Activated CD4-positive, alpha-beta T cell treated with anti-CD3 and anti-CD28 coated beads, Interleukin-2, amount 10 ng/mL, durations not matched to agents 24 days and 14 days (primary cell): Measurements from ENCODE around the gene EXOC7. TPM values are rescaled to one million over a fixed set of nuclear protein-coding genes. Genes with fewer than 3 reads are reported as not detected.
"Not testable (repeated sequence)": the region's sequence is repeated elsewhere in the genome, so short reads cannot be mapped to it uniquely, and the experiment has no call there.

Experiments
- DNase-seq: peaks from one replicate; pipeline ENCODE4 v3.0.0; 2022
- H3K27ac Mint-ChIP-seq: one replicate; pipeline ENCODE4 v1.8.0; 2022; ENCODE audit warnings: mild to moderate bottlenecking, mixed read lengths
- H3K27me3 Mint-ChIP-seq: one replicate; pipeline ENCODE4 v1.8.0; 2022; ENCODE audit warnings: mixed read lengths
- H3K36me3 Mint-ChIP-seq: one replicate; pipeline ENCODE4 v1.8.0; 2022; ENCODE audit warnings: low read depth, mild to moderate bottlenecking, mixed read lengths
- H3K4me1 Mint-ChIP-seq: one replicate; pipeline ENCODE4 v1.8.0; 2021; ENCODE audit warnings: mixed read lengths
- H3K4me3 Mint-ChIP-seq: one replicate; pipeline ENCODE4 v1.8.0; 2022; ENCODE audit warnings: mild to moderate bottlenecking, moderate library complexity, mixed read lengths
- H3K9me3 Mint-ChIP-seq: one replicate; pipeline ENCODE4 v1.8.0; 2021; ENCODE audit warnings: mixed read lengths
- intact Hi-C: fragments of 100-400 bp; cut with micrococcal nuclease; formaldehyde crosslinking; loops from one replicate; pipeline ENCODE4 v1.15.1; 2023
- total RNA-seq: library from RNA; stranded (reverse); gene quantifications from 2 replicates; pipeline ENCODE4 v1.2.3, GENCODE V29; 2022

Gene EXOC7
- total RNA-seq, 1 donor from 2014 or later, result 104 TPM

DNA sequence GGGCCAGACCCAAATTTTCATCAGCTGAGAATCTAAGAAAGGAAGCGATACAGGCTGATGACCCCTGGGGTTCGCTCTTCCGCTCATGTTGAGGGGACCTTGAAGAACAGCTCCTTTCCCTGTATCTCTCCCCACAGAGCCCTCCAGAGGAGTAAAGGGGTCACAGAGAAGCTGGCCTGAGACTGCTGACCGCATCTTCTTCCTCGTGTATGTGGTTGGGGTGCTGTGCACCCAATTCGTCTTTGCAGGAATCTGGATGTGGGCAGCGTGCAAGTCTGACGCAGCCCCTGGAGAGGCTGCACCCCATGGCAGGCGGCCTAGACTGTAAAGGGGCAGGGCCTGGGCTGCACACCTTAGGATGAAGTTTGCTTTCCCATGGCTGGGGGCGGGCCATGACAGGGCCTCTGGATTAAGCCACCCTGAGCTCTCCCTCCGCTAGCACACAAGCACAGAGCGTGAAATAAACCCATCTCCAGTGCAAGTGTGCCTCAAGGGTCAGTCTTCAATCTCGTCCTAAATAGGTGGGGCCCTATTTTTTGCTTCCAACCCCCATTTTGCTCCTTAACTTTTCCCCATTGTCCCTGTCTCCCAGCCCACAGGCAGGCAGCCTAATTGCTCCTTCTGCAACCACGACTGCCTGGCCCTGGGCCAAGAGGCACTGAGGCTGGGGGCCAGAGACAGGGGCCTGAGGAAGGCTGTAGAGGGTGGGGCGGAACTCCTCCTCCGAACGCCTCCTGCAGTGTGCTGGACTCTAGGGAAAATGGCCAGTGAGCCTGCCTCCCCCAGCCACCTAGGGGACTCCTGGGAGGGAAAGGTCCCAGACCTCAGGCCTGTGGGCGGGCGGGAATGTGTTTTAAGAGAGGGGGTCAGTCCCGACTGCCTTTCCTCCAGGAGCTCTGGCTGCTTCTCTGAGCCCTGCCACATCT, 21.0 kb downstream of the EXOC7 start:
- no peak overlapping the region for H3K27ac Mint-ChIP-seq
- peaks cover 4% of the 10 kb centered on the region for H3K4me1 Mint-ChIP-seq
- intact Hi-C loops, result no loop called here
- peaks cover 16% of the 10 kb centered on the region for H3K27me3 Mint-ChIP-seq
- no peak for DNase-seq
- H3K9me3 Mint-ChIP-seq, result no peaks in the 10 kb centered on the region
- no peak overlapping the region for H3K4me3 Mint-ChIP-seq
- H3K36me3 Mint-ChIP-seq, result peaks cover 22% of the 10 kb centered on the region

DNA sequence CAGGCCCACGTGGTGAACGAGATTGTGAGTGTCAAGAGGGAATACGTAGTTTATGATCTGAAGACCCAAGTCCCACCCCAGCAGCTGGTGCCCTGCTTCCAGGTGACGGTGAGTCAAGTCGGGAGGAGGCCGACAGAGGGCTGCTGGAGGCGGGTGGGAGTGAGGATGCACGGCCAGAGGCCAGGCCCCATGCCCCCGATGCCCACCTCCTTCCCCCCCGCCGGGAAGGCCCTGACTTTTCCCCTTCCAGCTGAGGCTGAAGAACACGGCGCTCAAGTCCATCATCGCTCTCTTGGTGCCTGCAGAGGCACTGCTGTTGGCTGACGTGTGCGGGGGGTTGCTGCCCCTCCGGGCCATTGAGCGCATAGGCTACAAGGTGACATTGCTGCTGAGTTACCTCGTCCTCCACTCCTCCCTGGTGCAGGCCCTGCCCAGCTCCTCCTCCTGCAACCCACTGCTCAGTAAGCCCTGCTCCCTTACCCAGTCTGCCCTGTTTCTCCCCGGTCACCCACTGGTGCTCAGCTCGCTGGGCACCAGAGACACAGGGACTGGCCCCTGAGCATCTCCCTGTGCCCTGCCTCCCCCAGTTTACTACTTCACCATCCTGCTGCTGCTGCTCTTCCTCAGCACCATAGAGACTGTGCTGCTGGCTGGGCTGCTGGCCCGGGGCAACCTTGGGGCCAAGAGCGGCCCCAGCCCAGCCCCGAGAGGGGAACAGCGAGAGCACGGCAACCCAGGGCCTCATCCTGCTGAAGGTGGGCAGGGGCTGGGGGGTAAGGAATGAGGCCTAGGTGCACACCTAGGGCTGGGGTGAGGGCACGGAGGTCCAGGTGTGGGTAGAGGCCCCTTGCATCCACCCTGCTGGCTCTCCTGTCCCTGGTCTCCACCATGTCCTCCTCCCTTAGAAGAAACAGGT, 22.0 kb downstream of the EXOC7 start:
- no peak overlapping the region for H3K4me3 Mint-ChIP-seq
- H3K4me1 Mint-ChIP-seq, result peaks cover 9% of the 10 kb centered on the region
- intact Hi-C loops, result no loop called here
- peaks cover 26% of the 10 kb centered on the region for H3K27me3 Mint-ChIP-seq
- H3K9me3 Mint-ChIP-seq, result no peaks in the 10 kb centered on the region
- peak overlapping the region; percentile 45 for H3K27ac Mint-ChIP-seq
- H3K36me3 Mint-ChIP-seq, result peaks cover 20% of the 10 kb centered on the region
- DNase-seq, result no peak

DNA sequence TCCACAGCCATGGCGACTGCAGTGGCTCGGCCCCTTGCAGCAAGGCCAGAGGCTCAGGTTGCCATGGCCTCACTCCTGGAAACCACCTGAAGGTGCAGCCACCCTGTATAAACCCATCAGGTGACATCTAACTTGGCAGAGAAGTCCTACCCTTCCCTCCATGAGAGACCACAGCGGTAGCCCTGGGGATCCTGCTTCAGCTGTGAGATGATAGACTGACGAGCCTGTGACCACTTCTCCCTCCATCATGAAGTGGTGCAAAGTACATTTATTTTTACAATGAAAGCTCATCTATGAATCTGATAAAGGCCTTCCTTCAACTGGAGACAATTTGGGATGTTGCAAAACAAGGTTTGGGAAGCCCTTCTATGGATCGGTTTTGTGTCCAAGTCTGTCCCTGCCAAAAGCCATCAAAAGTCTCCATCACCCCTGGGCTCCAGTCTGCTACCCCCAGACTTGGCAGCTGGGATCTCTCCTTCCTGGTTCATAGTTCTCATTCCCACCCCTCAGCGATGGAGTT, 22.8 kb downstream of the EXOC7 start:
- intact Hi-C loops, result no loop called here
- peaks cover 16% of the 10 kb centered on the region for H3K36me3 Mint-ChIP-seq
- H3K4me3 Mint-ChIP-seq, result no peak overlapping the region
- H3K27ac Mint-ChIP-seq, result peak overlapping the region; percentile 45
- H3K27me3 Mint-ChIP-seq, result peaks cover 33% of the 10 kb centered on the region
- DNase-seq, result no peak
- H3K9me3 Mint-ChIP-seq, result no peaks in the 10 kb centered on the region
- H3K4me1 Mint-ChIP-seq, result peaks cover 13% of the 10 kb centered on the region

DNA sequence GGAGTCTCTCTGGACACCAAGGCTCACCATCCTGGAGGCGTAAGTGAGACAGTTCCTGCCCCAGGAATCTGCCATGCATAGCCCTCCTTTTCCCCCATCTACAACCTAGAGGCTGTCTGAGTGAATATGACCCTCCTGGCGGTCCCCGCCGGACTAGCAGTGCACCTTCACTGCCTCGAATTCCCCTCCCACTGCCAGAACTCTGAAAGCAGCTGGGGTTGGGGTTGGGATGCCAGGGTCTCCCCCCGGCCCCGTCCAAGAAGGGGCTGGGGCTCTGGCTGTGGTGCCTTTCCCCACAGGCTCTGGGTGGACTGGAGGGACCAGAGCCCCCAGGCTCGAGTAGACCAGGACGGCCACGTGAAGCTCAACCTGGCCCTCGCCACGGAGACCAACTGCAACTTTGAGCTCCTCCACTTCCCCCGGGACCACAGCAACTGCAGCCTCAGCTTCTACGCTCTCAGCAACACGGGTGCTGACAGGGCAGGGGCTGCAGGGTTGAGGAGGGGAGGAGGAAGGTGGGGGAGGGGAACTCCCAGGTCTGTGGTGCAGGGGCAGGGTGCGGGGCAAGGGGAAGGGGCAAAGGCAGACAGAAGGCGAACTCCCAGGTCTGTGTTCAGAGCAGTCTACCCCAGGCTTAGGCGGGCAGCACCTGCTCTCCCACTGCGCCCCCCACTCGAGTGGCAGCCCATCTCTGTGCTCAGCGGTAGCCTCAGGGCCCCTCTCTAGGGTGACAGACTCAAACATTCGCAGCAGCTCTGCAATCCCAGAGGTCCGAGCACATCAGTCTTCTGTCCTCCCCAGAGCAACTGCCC, 23.4 kb downstream of the EXOC7 start:
- Mint-ChIP-seq H3K4me1 (peaks cover 19% of the 10 kb centered on the region), H3K36me3 (peaks cover 14% of the 10 kb centered on the region), H3K27ac (no peak overlapping the region), H3K9me3 (no peaks in the 10 kb centered on the region), H3K27me3 (peaks cover 39% of the 10 kb centered on the region), H3K4me3 (no peak overlapping the region)
- no peak for DNase-seq
- intact Hi-C loops, result loop anchor here (5.0 to 10.0 kb wide), 3 partner anchors 68 to 655 kb away; partner anchors contain the start of genes MFSD11, MRPL38 and SRSF2

DNA sequence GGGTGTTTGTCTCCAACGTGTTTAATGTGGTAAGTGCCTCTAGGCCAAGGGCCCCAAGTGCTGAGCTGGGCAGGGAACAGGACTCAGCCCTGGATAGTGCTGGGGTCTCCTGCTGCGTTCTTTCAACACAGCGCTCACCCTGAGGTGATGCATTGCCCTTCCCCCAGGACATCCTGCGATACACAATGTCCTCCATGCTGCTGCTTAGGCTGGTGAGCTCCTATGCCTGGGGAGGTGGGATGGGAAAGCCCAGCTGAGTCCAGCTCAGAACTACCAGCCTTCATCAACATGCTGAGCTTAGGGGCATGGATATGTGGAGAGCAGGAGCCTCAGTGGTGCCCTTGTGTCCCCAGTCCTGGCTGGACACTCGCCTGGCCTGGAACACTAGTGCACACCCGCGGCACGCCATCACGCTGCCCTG, 24.0 kb downstream of the EXOC7 start:
- Mint-ChIP-seq H3K27me3 (peaks cover 43% of the 10 kb centered on the region), H3K36me3 (peaks cover 10% of the 10 kb centered on the region), H3K9me3 (no peaks in the 10 kb centered on the region), H3K4me3 (no peak overlapping the region), H3K4me1 (peaks cover 23% of the 10 kb centered on the region), H3K27ac (no peak overlapping the region)
- no peak for DNase-seq
- intact Hi-C loops, result loop anchor here (5.0 to 10.0 kb wide), 3 partner anchors 67 to 655 kb away; partner anchors contain the start of genes MFSD11, MRPL38 and SRSF2

DNA sequence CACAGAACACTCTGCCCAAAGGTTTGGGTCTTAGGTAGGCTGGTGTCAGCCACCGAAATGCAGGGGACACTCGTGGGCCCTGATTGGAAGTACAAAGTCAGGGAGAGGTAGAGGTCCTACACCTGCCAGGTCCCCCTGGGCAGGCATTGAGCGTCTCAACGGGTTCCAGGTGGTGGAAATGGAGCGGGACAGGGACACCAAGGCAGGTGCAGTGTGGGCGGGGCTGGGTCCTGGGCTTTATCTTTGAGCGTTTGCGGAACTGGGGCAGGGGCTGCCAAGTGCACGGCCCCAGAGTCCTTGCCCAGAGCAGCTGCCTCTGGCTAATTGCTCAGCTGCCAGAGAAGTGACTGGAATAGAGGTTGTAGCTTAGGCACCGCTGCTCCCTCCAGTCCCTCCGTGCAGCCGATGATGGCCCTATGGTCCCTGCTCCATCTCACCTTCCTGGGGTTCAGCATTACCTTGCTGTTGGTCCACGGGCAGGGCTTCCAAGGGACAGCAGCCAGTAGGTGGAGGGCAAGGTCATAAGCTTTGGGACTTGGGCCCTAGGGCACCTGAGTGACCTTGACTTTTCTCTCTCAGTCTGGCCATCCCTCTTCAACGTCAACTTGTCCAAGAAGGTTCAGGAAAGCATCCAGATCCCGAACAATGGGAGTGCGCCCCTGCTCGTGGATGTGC, 24.6 kb downstream of the EXOC7 start, which contains the start of gene ZACN:
Gene ZACN (plus strand): TSS at position 323 of the 675 bp plus-strand sequence. CDS start 83 bp downstream, at position 406.
- Mint-ChIP-seq H3K4me1 (peaks cover 23% of the 10 kb centered on the region), H3K27me3 (peaks cover 44% of the 10 kb centered on the region), H3K9me3 (no peaks in the 10 kb centered on the region), H3K4me3 (no peak within 1 kb of the TSS), H3K27ac (no peak within 1 kb of the TSS), H3K36me3 (peaks cover 7% of the 10 kb centered on the region)
- intact Hi-C loops, result loop anchor here (5.0 to 10.0 kb wide), 3 partner anchors 67 to 656 kb away; partner anchors contain the start of genes MFSD11, MRPL38 and SRSF2
- no peak for DNase-seq

DNA sequence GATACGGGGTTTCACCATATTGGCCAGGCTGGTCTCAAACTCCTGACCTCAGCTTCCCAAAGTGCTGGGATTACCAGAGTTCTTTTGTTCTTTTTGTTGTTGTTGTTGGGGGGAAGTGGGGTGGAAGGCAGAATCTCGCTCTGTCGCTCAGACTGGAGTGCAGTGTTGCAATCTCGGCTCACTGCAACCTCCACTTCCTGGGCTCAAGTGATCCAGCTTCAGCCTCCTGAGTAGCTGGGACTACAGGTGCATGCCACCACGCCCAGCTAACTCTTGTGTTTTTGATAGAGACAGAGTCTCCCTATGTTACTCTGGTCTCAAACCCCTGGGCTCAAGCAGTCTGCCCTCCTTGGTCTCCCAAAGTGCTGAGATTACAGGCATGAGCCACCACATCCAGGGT, 25.2 kb downstream of the EXOC7 start:
- Mint-ChIP-seq H3K4me1 (peaks cover 23% of the 10 kb centered on the region), H3K27me3 (peaks cover 48% of the 10 kb centered on the region)
- H3K4me3 Mint-ChIP-seq, H3K36me3 Mint-ChIP-seq, H3K9me3 Mint-ChIP-seq, H3K27ac Mint-ChIP-seq, DNase-seq: not testable (repeated sequence)
- intact Hi-C loops, result loop anchor here (5.0 to 10.0 kb wide), 3 partner anchors 66 to 656 kb away; partner anchors contain the start of genes MFSD11, MRPL38 and SRSF2

DNA sequence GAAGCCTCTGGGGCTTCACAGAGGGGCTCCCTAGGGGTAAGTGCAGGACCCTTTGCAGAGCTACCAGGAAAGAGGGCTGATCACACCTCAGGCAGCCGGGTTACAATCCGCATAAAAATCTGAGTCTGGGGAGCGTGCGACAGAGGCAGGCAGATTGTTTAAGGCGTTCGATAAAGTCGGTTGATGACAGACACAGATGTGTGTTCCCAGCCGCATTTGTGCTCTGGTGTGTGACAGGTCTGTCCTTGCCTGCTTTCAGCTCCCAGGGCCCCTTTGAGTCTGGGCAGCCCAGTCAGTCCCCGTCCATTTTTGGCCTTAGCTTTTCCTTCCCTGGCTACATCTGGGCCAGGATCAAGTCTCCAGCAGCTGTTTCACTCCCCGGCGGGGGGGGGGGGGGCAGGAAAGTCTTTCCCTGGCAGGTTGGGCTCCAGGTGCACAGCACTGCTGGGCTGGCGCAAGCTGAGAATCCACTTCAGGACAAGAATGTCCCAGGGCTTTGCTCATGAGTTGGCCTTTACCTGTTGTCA, 25.9 kb downstream of the EXOC7 start:
- H3K36me3 Mint-ChIP-seq, result peaks cover 4% of the 10 kb centered on the region
- no peak for DNase-seq
- H3K27me3 Mint-ChIP-seq, result peaks cover 48% of the 10 kb centered on the region
- intact Hi-C loops, result loop anchor here (5.0 to 10.0 kb wide), 3 partner anchors 65 to 657 kb away; partner anchors contain the start of genes MFSD11, MRPL38 and SRSF2
- peaks cover 26% of the 10 kb centered on the region for H3K4me1 Mint-ChIP-seq
- H3K27ac Mint-ChIP-seq, result no peak overlapping the region
- H3K9me3 Mint-ChIP-seq, result no peaks in the 10 kb centered on the region
- H3K4me3 Mint-ChIP-seq, result no peak overlapping the region

DNA sequence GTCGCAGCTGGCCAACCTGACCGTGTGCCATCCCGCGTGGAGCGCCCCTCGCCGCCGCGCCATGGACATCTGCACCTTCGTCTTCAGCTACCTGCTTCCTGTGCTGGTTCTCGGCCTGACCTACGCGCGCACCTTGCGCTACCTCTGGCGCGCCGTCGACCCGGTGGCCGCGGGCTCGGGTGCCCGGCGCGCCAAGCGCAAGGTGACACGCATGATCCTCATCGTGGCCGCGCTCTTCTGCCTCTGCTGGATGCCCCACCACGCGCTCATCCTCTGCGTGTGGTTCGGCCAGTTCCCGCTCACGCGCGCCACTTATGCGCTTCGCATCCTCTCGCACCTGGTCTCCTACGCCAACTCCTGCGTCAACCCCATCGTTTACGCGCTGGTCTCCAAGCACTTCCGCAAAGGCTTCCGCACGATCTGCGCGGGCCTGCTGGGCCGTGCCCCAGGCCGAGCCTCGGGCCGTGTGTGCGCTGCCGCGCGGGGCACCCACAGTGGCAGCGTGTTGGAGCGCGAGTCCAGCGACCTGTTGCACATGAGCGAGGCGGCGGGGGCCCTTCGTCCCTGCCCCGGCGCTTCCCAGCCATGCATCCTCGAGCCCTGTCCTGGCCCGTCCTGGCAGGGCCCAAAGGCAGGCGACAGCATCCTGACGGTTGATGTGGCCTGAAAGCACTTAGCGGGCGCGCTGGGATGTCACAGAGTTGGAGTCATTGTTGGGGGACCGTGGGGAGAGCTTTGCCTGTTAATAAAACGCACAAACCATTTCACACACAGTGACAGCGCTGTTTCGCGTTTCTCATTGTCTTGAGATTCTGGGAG, 26.6 kb downstream of the EXOC7 start:
- peak; percentile 86 for DNase-seq
- Mint-ChIP-seq H3K27me3 (peaks cover 48% of the 10 kb centered on the region), H3K4me1 (peaks cover 26% of the 10 kb centered on the region), H3K9me3 (no peaks in the 10 kb centered on the region), H3K27ac (peak overlapping the region; percentile 86), H3K4me3 (peak overlapping the region; percentile 85), H3K36me3 (peaks cover 4% of the 10 kb centered on the region)
- intact Hi-C loops, result loop anchor here (5.0 to 10.0 kb wide), 3 partner anchors 65 to 658 kb away; partner anchors contain the start of genes MFSD11, MRPL38 and SRSF2

DNA sequence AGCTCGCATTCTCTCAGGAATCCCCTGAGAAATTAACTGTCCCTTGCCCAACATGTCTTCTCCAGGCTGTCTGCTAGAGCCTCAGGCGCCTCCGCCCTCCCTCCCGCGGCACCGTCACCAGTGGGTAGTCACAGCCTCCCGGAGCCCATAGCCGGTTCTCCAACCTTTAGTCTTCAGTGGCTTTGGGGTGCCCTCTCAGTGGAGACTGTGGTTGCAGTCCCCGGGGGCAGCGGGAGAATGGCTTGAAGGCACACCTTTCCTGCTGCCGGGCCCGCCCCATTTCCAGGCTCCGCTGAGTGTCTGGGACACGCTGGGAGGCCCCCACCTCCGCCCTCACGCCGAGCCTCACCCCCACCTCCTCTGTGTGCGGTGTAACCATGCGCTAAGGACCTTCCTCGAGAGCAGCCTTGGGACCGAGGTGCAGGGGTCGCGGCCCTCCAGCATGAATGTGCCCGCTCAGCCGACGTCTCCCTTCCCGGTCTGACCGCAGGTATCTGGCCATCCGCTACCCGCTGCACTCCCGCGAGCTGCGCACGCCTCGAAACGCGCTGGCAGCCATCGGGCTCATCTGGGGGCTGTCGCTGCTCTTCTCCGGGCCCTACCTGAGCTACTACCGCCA, 27.3 kb downstream of the EXOC7 start:
- Mint-ChIP-seq H3K27me3 (peaks cover 48% of the 10 kb centered on the region), H3K4me1 (peaks cover 26% of the 10 kb centered on the region), H3K27ac (no peak overlapping the region), H3K9me3 (no peaks in the 10 kb centered on the region), H3K36me3 (peaks cover 4% of the 10 kb centered on the region), H3K4me3 (peak overlapping the region; percentile 85)
- peak; percentile 68 for DNase-seq
- intact Hi-C loops, result loop anchor here (5.0 to 10.0 kb wide), 3 partner anchors 64 to 659 kb away; partner anchors contain the start of genes MFSD11, MRPL38 and SRSF2
